MCF 10A (cell line): ENCODE data around the gene RPS21. TPM values are rescaled to one million over a fixed set of nuclear protein-coding genes. Genes with fewer than 3 reads are reported as not detected.
A peak's percentile ranks its signal among the peaks of the same experiment; 100 is the strongest.

ENCODE experiments used
- BruUV-seq: library from RNA; stranded (reverse); fragments of 400-500 nt; replicated peaks from 2 replicates; lab custom pipeline; 2021; lab: Mats Ljungman, UMichigan
- CTCF ChIA-PET: fragments of 300-600 bp; sonication (Branson Sonifier 250); formaldehyde crosslinking; extraction: SDS; loops from one replicate; lab custom pipeline; 2021; ENCODE audit warnings: antibody characterized with exemption, inconsistent platforms; lab: Yijun Ruan, JAX
- POLR2A ChIA-PET: fragments of 300-600, 350-650 bp; sonication (Branson Sonifier 250); formaldehyde crosslinking; extraction: SDS; loops from one replicate; lab custom pipeline; 2020; ENCODE audit warnings: antibody characterized with exemption, inconsistent platforms; lab: Yijun Ruan, JAX
- DNase-seq: peaks from one replicate; pipeline ENCODE4 v3.0.0-alpha.2; 2018; ENCODE audit not compliant: unreplicated experiment
- H3K27ac Mint-ChIP-seq: one replicate; pipeline ENCODE4 v1.8.0; 2022; ENCODE audit warnings: mild to moderate bottlenecking, low read depth, mixed read lengths; ENCODE audit not compliant: unreplicated experiment
- H3K27me3 Mint-ChIP-seq: one replicate; pipeline ENCODE4 v1.8.0; 2022; ENCODE audit warnings: mixed read lengths; ENCODE audit not compliant: insufficient read depth, unreplicated experiment
- H3K36me3 Mint-ChIP-seq: one replicate; pipeline ENCODE4 v1.8.0; 2022; ENCODE audit warnings: mild to moderate bottlenecking, moderate library complexity, mixed read lengths; ENCODE audit not compliant: insufficient read depth, unreplicated experiment
- H3K4me1 Mint-ChIP-seq: one replicate; pipeline ENCODE4 v1.8.0; 2022; ENCODE audit warnings: mixed read lengths; ENCODE audit not compliant: insufficient read depth, unreplicated experiment
- H3K4me3 Mint-ChIP-seq: one replicate; pipeline ENCODE4 v1.8.0; 2022; ENCODE audit warnings: mild to moderate bottlenecking, moderate library complexity, mixed read lengths; ENCODE audit not compliant: unreplicated experiment
- H3K9me3 Mint-ChIP-seq: one replicate; pipeline ENCODE4 v1.8.0; 2022; ENCODE audit warnings: mixed read lengths; ENCODE audit not compliant: unreplicated experiment
- CTCF ChIP-seq: fragments of 200-600 bp; IDR thresholded peaks from one replicate; pipeline ENCODE4 v1.8.0; 2022; ENCODE audit warnings: antibody characterized with exemption, mild to moderate bottlenecking; ENCODE audit not compliant: unreplicated experiment
- intact Hi-C: fragments of 100-400 bp; cut with micrococcal nuclease; formaldehyde crosslinking; loops from 2 replicates; pipeline ENCODE4 v1.14.1; 2022
- total RNA-seq: library from RNA; stranded (reverse); gene quantifications from 2 replicates; pipeline ENCODE4 v1.2.3, GENCODE V29; 2022

Gene RPS21
- total RNA-seq, 1 experiment from 2014 or later = 2,055 TPM

- no peaks in the 10 kb centered on the region for H3K27me3 Mint-ChIP-seq
- no peak overlapping the region for H3K27ac Mint-ChIP-seq
- TF ChIP-seq CTCF = no peak
- no peak overlapping the region for H3K4me3 Mint-ChIP-seq
- no TSS peak for BruUV-seq
- ChIA-PET POLR2A (interaction anchor here (0.7 to 5.4 kb wide), 12 partner anchors 7 to 285 kb away, joined by 3 to 106 read pairs (median 4); partner anchors contain the start of genes ADRM1, LAMA5 and SLCO4A1), CTCF (interaction anchor here (0.6 to 3.7 kb wide), 5 partner anchors 10 to 57 kb away, joined by 5 to 52 read pairs (median 6); partner anchors contain the start of gene LAMA5)
- H3K9me3 Mint-ChIP-seq = no peaks in the 10 kb centered on the region
- intact Hi-C loops = no loop called here
- peaks cover 33% of the 10 kb centered on the region for H3K4me1 Mint-ChIP-seq
- H3K36me3 Mint-ChIP-seq = peaks cover 41% of the 10 kb centered on the region
- DNase-seq = no peak
These were observed 29.2 kb upstream of the RPS21 start for GRCh38 chr20:62357681-62358080.

GRCh38 chr20:62358171-62359042 is 28.5 kb upstream of the RPS21 start:
- Mint-ChIP-seq H3K4me1 (peaks cover 31% of the 10 kb centered on the region), H3K4me3 (peak overlapping the region; percentile 53), H3K9me3 (no peaks in the 10 kb centered on the region), H3K36me3 (peaks cover 37% of the 10 kb centered on the region), H3K27me3 (no peaks in the 10 kb centered on the region), H3K27ac (no peak overlapping the region)
- ChIA-PET CTCF (interaction anchor here (0.6 to 3.7 kb wide), 7 partner anchors 8 to 58 kb away, joined by 5 to 52 read pairs (median 7); partner anchors contain the start of gene LAMA5), POLR2A (interaction anchor here (0.6 to 5.4 kb wide), 14 partner anchors 8 to 284 kb away, joined by 3 to 106 read pairs (median 4); partner anchors contain the start of genes ADRM1, LAMA5 and SLCO4A1)
- intact Hi-C loops = no loop called here
- DNase-seq = peak; percentile 82
- no TSS peak for BruUV-seq
- TF ChIP-seq CTCF = no peak

- intact Hi-C loops = no loop called here
- no TSS peak for BruUV-seq
- no peak for TF ChIP-seq CTCF
- Mint-ChIP-seq H3K9me3 (no peaks in the 10 kb centered on the region), H3K4me3 (peak overlapping the region; percentile 53), H3K27ac (no peak overlapping the region), H3K4me1 (peaks cover 31% of the 10 kb centered on the region), H3K27me3 (no peaks in the 10 kb centered on the region), H3K36me3 (peaks cover 37% of the 10 kb centered on the region)
- DNase-seq = no peak
- ChIA-PET POLR2A (interaction anchor here (0.6 to 5.4 kb wide), 10 partner anchors 9 to 170 kb away, joined by 3 to 106 read pairs (median 4); partner anchors contain the start of gene LAMA5), CTCF (interaction anchor here (0.6 to 3.5 kb wide), 6 partner anchors 9 to 67 kb away, joined by 3 to 15 read pairs (median 6); no protein-coding TSS in a partner anchor)
These were observed 27.8 kb upstream of the RPS21 start for GRCh38 chr20:62359043-62359490.
